ENCODE measurements around the gene IPP.
"Not testable (repeated sequence)": the region's sequence is repeated elsewhere in the genome, so short reads cannot be mapped to it uniquely, and the experiment has no call there.

The IPP gene

DNA sequence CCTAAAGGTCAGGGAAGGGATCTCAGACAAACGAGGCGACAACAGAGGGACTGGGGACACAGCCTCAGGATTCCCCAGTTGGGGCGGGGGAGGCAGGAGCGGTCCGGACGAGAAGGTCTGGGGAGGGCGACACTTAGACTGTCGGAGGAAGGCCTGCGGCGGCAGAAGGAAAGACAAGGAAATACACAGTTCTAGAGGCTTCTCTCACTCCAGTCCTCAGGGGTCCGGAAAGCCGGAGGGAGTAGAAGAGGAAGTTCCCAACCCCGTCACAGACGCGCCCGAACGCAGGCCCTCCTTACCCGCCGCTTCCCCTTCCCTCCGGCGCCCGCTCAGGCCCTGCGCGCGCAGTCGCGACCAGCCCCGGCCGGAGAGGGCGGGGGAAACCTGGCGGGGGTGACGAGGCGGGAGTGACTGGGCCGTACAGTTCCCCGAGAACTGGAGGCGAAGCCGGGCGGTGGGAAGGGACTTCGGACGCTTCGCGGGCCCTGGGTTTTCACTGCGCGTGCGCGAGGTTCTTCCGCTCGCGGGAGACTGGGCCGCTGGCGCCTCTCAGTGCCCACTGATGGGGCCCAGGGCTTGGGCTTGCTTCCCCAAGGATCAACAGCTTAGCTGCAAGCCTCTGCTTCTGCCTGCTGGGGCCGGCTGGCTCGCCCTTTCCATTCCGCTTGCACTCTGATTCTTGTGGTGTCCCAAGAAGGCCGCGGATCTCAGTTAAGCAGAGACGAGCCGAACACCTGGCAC, at the start of gene IPP:
TSS of gene IPP (minus strand) at position 356 of the 741 bp plus-strand sequence. CDS start 4,242 bp downstream, outside the sequence.
- peak; percentile 99 for DNase-seq

DNA sequence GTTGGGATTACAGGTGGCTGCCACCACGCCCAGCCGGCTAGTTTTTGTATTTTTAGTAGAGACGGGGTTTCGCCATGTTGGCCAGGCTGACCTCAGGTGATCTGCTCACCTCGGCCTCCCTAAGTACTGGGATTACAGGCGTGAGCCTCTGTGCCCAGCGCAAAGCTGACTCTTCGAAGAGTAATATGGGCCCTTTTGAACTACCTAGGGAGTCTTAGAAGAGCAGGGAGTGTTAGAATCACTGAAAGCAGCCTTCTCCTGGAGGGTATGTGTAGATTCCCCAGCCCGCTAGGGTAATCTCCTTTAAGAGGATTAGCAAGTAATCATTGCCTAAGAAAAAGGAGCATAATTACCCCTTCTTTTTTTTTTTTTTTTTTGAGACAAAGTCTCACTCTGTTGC, 46.5 kb upstream of the IPP start:
- DNase-seq: no peak

DNA sequence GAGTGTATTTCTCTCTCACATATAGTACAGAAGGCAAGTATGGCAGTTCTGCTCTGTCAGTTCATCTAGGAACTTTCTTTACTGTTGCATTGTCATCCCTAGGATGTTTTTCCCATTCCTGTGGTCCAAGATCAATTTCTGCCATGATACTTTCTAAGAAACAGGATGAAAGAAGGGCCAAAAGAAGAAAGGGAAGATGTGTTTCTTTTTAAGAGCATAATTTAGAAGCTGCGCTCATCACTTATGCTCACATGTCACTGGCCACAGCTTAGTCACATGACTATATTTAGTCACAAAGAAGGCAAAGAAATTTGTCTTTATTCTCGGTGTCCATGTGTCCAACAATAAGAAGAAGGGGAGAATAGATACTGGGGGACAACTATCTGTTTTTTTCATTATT, 45.9 kb upstream of the IPP start:
- no peak for DNase-seq

DNA sequence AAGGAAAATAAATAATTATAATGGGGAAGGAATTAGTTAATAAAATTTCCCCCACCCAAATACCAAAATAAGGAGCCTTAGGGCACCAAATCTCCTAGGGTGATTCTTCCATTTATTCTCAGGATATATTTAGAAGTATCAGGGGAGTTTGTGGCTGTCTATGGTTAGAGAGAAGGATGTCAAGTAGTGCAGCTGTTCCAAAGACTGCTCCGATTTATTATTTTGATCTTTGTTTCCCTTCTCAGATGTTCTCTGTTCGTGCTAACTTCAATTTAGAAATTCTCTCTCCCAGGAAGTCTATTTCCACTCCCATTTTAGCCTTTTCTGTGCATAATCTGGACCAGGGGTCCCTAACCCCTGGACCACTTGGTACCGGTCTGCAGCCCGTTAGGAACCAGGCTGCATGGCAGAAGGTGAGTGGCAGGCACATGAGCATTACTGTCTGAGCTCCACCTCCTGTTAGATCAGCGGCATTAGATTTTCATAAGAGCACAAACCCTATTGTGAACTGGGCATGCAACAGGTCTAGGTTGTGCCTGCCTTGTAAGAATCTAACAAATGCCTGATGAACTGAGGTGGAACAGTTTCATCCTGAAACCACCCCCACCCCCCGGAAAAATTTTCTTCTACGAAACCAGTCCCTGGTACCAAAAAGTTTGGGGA, 43.6 kb upstream of the IPP start:
- DNase-seq: no peak

DNA sequence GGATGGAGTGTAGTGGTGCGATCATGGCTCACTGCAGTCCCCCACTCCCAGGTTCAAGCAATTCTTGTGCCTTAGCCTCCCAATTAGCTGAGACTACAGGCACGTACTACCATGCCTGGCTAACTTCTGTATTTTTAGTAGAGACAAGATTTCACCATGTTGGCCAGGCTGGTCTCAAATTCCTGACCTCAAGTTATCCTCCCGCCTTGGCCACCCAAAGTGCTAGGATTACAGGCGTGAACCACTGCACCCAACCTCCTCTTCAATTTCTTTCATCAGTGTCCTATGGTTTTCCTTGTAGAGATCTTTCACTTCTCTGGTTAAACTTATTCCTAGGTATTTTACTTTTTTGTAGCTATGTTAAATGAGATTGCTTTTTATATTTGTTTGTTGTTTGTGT, 42.3 kb upstream of the IPP start:
- no peak for DNase-seq

DNA sequence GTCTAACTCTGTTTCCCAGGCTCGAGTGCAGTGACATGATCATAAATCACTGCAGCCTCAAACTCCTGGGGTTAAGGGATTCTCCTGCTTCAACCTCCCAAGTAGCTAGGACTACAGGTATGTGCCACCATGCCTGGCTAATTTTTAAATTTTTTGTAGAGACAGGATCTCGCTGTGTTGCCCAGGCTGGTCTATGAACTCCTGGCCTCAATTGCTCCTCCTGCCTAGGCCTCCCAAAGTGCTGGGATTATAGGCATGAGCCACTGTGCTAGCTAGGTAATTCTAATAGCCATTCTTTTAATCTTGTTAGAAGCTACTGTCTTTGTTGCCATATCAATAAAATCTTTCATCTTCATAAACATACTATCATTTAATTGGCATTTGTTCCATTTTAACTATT, 39.1 kb upstream of the IPP start:
- no peak for DNase-seq

DNA sequence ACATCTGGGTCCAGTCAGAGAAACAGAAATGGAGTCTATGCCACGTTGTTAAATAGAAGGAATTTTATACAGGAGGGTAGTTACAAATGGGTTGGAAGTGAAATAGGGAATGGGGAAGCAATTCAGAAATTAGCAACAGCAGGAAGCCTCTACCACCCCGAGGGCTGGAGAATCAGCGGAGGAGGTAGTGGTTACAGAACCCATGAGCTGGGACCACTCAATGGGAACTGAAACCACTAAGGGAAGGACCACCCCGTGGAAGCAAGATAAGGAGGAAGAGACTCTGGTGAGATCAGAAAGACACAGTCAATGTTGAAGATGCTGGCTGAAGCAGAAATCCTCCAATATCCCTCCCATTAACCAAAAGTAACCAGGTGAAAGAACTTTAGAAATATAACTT, 37.5 kb upstream of the IPP start:
- DNase-seq: peak; percentile 1

DNA sequence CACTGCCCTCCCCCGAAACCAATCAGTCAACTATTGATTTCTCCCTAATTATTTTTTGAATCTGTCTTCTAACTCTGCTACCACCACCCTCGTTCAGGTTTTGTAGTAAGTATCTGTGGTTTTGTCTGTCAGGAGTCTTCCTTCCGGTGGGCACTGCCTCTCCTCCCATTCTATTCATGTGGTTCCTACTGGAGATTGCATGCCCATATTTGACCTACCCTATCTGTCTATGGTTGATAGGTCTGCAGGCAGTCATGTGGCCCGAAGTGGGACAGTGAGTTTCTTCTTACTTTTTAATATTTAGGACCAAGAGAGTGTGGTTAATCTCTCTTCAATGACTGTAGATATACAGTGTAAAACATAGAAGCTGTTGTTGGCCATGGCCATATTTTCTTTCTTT, 35.1 kb upstream of the IPP start:
- DNase-seq: peak; percentile 1

DNA sequence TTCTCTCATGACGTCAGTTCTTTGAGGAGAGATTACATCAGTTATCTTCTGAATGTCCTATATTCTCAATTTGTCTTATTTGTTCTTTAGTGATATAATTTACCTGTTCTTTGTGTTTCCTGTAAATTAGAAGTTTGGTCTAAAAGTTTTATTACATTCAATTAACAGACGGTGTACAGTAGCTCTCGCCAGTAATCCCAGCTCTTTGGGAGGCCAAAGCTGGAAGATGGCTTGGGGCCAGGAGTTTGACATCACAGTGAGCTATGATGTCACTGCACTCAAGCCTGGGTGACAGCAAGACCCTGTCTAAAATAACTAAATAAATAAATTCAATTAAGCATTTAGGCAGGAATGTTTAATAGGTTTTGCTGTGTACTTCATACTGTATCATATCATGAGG, 25.3 kb upstream of the IPP start:
- DNase-seq: no peak

DNA sequence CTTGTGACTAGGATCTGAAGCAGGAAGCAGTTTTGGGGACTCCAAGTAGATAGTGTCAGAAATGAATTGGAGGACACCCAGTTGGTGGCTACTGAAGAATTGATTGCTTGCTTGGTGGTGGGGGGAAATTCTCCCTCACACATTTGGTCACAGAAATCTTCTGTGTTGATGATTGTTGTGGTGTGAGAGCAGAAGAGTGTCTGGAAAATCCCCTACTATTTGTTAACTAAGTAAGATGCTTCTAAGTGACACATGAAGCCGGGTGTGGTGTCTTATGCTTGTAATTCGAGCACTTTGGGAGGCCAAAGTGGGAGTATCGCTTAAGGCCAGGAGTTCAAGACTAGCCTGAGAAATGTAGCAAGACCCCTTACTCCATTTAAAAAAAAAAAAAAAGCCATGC, 22.5 kb upstream of the IPP start:
- DNase-seq: no peak

DNA sequence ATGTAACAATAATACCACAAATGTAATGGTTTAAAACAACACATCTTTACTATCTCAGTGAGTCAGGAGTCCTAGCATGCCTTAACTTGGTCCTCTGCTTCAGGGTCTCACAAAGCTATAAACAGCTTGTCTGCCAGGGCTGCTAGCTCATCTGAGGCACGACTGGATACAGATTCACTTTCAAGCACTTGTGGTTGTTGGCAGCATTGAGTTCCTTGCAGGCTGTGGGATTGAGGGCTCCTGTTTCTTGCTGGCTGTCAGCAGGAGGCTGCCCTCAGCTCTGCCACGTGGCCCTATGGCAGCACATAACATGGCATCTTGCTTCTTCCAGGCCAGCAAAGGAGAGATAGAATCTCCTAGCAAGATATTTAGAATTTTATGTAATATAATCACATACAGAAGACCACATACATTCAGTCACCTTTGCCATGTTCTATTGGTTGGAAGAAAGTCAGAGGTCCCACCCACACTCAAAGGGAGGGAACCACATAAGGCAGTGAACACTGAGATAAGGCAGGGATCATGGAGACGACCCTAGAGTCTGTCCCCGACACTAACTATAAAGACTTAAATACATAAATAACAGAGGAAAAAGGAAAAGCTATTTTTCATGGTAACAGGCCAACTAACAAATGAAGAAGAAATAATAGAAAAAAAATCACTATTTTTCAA, 18.9 kb upstream of the IPP start:
- no peak for DNase-seq

DNA sequence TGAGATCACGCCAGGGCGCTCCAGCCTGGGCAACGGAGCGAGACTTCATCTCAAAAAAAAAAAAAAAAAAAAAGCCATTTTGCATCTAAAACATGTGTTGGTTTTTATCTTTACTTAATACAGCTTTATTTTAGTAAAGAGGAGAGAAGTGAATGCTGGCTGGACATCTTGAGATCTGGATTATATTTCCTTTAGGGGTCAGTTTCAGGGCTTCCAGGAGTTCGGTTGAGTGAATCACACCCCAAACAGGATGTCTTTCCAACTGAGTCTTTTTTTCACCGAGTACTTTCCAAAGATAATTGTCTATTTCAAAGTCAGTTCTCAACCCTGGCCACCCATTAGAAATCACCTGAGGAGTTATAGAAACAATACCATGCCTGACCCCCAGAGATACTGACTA, 16.6 kb upstream of the IPP start:
- no peak for DNase-seq

DNA sequence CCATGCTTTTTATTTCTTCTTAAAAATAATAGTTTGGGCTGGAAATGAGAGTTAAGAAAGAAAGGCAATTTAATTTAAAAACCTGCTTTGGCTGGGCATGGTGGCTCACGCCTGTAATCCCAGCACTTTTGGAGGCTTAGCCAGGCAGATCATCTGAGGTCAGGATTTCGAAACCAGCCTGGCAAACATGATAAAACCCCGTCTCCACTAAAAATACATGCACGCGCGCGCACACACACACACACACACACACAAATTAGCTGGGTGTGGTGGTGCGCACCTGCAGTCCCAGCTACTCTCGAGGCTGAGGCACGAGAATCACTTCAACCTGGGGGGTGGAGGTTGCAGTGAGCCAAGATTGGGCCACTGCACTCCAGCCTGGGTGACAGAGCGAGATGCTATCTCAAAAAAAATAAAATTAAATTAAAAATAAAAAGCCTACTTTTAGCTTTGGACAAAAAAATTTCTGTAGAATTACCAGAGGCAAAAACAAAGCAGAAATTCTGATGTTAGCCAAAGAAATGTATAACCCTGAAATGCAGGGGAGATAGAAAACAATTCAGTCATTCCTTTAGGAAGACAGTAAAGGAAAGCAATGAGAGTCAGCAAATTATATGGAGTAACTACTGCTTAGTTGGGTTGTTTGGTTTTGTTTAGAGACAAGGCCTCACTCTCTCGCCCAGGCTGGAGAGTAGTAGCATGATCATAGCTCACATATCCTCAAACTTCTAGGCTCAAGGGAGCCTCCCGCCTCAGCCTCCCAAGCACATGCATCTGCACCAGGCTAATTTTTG, 15.7 kb upstream of the IPP start:
- DNase-seq: no peak

DNA sequence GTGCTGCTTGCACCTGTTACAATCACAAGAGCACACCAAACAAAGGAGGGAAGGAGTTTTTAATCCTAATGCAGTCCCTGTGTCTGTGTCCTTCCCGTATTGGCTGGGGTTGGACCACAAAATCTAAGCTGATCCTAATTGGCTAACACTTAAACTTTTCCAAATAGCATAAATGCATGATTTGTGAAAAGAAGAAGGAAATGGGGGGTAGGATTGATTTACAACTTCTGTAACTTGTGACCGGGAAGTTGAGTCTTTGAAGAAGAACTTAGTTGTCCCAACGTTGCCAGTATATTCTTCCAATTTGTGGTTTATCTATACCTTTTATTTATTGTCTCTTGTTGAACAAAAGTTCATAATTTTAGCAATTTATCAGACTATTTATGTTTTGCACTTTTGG, 11.8 kb upstream of the IPP start:
- peak; percentile 5 for DNase-seq

DNA sequence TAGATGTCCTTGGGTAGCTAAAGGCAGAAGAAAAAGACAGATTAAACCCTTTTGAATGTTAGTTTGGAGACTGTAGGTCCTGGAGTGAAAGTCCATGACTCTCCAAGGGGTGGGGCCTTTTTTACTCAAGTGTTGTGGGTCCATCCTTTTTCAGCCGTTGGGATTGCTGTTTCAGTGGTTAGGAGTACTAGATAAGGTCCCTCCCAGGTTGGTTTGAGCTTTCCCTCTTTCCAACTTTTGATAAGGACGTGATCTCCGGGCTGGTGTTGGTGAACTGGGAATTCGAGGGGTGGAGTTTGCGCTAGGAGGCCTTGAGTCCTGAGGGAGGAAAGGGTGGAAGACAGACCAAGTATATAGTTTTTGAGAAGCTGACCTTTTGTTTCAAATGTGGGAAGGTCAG, 5.2 kb upstream of the IPP start:
- no peak for DNase-seq

DNA sequence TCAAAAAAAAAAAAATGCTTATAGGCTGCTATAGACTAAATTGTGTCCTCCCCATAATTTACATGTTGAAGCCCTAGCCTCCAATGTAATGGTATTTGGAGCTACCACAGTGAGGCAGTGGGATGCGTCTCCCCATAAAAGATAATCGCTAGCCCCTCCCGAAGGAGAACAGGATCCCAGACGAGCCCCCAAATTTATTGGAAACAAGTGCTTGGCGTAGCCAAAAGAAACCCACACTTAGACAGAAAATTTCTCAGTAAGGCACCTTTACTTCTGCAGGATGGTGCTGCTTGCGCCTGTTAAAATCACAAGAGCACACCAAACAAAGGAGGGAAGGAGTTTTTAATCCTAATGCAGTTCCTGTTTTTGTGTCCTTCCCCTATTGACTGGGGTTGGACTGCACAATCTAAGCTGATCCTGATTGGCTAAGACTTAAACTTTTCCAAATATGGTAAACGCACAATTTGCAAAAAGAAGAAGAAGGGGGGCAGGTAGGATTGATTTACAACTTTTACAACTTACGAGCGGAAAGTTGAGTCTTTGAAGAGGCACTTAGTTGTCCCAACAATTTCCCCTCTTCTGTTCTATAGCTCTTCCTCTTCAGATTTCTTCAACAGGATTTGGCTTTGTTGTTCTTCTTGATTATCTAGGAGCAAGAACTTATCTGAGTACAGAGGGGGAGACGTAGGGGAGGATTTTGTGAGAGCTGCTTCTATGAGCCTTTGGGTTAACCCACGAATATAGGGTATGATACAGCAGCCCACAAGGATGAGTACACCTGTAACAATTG, 3.0 kb upstream of the IPP start:
- DNase-seq: no peak

DNA sequence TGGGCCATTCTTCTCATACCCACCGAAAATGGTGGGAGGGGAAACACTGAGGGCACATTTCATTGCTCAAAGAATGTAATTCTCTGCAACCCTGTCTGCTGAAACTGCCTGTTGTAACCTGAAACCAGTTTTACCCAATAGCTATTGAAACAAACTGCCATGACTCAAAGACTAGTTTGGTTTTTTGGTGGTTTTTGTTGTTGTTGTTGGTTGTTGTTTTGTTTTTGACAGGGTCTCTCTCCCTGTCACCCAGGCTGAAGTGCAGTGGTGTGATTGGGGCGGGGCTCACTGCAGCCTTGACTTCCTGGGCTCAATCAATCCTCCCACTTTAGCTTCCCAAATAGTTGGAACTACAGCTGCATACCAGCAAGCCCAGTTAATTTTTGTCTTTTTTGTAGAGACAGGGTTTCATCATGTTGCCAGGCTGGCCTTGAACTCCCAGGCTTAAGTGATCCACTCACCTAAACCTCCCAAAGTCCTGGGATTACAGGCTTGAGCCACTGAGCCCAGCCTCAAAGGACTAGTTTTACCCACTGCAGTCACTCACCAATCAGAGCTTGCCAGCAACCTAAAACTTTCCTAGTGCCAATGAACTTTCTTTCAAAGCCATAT, 2.1 kb upstream of the IPP start:
- DNase-seq: no peak

DNA sequence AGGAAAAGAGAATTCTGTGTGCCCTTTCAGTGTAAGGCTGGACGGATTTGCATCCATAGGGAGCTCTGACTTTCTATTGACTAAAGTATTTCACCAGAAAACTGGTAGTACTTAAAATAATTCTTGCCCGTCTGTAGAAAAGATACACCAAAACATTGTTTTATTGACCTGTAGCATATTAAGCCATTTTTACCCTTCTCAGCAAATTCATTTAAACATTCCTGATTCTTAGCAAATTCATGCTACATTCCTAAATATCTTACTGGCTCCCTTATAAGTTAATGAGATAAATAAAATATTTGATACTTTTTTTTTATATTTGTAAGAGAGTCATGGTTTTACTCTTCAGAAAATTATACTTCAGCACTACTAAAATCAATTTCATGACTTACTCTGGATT, 1.6 kb upstream of the IPP start:
- no peak for DNase-seq

DNA sequence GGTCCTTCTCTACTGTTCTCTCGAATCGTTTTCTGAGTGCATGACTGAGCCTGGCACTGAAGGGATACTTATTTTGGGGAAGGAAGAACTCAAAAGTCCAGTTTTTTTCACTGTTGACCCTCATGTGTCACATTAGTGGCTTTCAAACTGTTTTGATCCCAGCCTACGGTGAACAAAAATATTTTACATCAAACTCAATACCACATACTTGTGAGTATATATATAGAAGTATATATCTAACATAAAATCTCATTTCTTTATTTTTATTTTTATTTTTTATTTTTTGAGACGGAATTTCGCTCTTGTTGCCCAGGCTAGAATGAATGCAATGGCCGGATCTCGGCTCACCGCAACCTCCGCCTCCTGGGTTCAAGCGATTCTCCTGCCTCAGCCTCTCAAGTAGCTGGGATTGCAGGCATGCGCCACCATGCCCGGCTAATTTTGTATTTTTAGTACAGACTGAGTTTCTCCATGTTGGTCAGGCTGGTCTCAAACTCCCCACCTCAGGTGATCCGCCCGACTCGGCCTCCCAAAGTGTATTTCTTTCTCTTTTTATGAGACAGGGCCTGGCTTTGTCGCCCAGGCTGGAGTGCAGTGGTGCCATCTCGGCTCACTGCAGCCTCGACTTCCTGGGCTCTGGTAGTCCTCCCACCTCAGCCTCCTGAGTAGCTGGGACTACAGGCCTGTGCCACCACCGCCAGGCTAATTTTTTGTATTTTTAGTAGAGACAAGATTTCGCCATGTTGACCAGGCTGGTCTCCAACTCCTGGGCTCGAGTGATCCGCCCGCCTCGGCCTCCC, 786 bp upstream of the IPP start:
- not testable (repeated sequence) for DNase-seq

DNA sequence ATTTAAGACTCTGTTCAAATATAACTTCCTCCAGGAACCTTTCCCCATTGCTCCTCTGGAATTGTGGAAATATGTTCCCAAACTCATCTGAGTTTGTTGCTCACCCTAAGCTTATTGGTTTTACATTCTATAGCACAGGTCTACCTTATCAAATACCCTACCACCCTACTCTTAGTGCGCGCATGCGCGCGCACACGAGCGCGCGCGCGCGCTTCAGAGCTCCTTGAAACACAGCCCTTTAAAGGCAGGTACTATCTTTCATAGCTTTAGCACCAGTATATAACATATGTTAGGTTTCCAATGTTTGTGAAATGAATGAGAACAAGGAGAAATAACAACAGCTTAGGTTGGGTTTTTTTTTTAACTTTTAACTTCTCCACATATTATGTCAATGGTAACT, 3.5 kb downstream of the IPP start:
- DNase-seq: no peak

DNA sequence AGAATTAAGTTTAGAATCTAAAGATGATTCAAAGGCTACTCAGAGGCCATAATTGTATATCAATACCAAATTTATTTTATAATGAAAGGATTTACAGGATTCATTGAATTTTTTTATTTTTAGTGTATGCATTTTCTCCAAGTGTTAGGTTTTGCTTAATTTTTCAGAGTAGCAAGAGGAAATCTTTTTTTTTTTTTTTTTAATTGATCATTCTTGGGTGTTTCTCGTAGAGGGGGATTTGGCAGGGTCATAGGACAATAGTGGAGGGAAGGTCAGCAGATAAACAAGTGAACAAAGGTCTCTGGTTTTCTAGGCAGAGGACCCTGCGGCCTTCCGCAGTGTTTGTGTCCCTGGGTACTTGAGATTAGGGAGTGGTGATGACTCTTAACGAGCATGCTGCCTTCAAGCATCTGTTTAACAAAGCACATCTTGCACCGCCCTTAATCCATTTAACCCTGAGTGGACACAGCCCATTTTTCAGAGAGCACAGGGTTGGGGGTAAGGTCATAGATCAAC, 10.8 kb downstream of the IPP start:
- not testable (repeated sequence) for DNase-seq
